Esophagus muscularis mucosa (tissue), 4 donors: ENCODE measurements around the gene NRIP1. TPM values are rescaled to one million over a fixed set of nuclear protein-coding genes. Genes with fewer than 3 reads are reported as not detected.

ENCODE experiments used
- DNase-seq: peaks from one replicate; pipeline ENCODE4 v3.0.0-alpha.2; 2017; ENCODE audit errors: extremely low spot score
- H3K27ac ChIP-seq, 4 donors: fragments of 200-600 bp; sonication (generic); replicated peaks in 1 of 4; 1 replicate in 3 of 4; 2 replicates in 1 of 4; pipeline ENCODE4 v1.5.1; 2016 to 2019; ENCODE audit warnings: mild to moderate bottlenecking in 1 of 4
- H3K27me3 ChIP-seq, 4 donors: fragments of 200-600 bp; sonication (generic); one replicate each; pipeline versions ENCODE4 v1.5.1 to v1.6.0; 2016 to 2019
- H3K36me3 ChIP-seq, 4 donors: fragments of 200-600 bp; sonication (generic); one replicate each; pipeline ENCODE4 v1.5.1; 2016 to 2019
- H3K4me1 ChIP-seq, 4 donors: fragments of 200-600 bp; sonication (generic); one replicate each; pipeline ENCODE4 v1.5.1; 2016 to 2019
- H3K4me3 ChIP-seq, 4 donors: fragments of 200-600 bp; sonication (generic); 1 replicate in 2 of 4; 2 replicates in 2 of 4; pipeline ENCODE4 v1.5.1; 2016 to 2019; ENCODE audit warnings: mild to moderate bottlenecking in 4 of 4, moderate library complexity in 1 of 4
- H3K9me3 ChIP-seq, 4 donors: fragments of 200-600 bp; sonication (generic); 1 replicate in 3 of 4; 2 replicates in 1 of 4; pipeline ENCODE4 v1.5.1; 2016 to 2019
- CTCF ChIP-seq, 3 experiments: fragments of 200-600 bp in 2 of 3; fragments of 450-650 bp in 1 of 3; sonication (generic) in 2 of 3; IDR thresholded peaks; one replicate each; pipeline ENCODE4 v1.5.1; 2017 to 2019; ENCODE audit warnings: antibody characterized with exemption in 3 of 3, mild to moderate bottlenecking in 2 of 3, moderate library complexity in 1 of 3
- EP300 ChIP-seq: sonication (generic); formaldehyde crosslinking; IDR thresholded peaks from one replicate; pipeline ENCODE4 v1.6.1; 2017; ENCODE audit warnings: antibody characterized with exemption
- POLR2A ChIP-seq: fragments of 450-650 bp; IDR thresholded peaks from one replicate; pipeline ENCODE4 v1.6.1; 2017; ENCODE audit warnings: antibody characterized with exemption, moderate library complexity, mild to moderate bottlenecking, low read depth
- POLR2AphosphoS5 ChIP-seq, 2 donors: sonication (generic); formaldehyde crosslinking; IDR thresholded peaks; one replicate each; pipeline ENCODE4 v1.6.1; 2017; ENCODE audit warnings: antibody characterized with exemption in 2 of 2
- WGBS: methylation state at CpG from one replicate; pipeline ENCODE4 v1.1.5; 2018; 5-methylcytosine and 5-hydroxymethylcytosine counted together
- intact Hi-C: fragments of 100-400 bp; cut with DNase I; formaldehyde crosslinking; loops from one replicate; pipeline ENCODE4 v1.15.1; 2023
- total RNA-seq, 4 donors: library from RNA; depleted of rRNA; stranded (reverse); fragments of >200 nt; gene quantifications; one replicate each; pipeline versions ENCODE4 v1.1.0 to v1.2.1, GENCODE V29; 2016

Gene NRIP1
- total RNA-seq, 4 donors from 2014 or later, result 21.7 to 33.3 (median 28.5) TPM

GRCh38 chr21:14959343-14959742 is 105.5 kb downstream of the NRIP1 start:
- no peak for DNase-seq
- Histone ChIP-seq H3K36me3 (no peaks in the 10 kb centered on the region), H3K4me1 (peaks cover 0 to 24% (median 17%) of the 10 kb centered on the region in 4 donors), H3K27ac (peak overlapping the region in 1 of 4 donors; percentile 31), H3K27me3 (no peaks in the 10 kb centered on the region), H3K4me3 (no peak overlapping the region), H3K9me3 (no peaks in the 10 kb centered on the region)
- intact Hi-C loops, result no loop called here
- TF ChIP-seq POLR2A (no peak), POLR2AphosphoS5 (IDR thresholded peaks at IDR 0.05) (no peak), CTCF (IDR thresholded peaks at IDR 0.05) (no peak), EP300 (no peak)
- WGBS, result 34% methylated on average over 3 of the region's 3 CpGs

- intact Hi-C loops, result no loop called here
- no peak for TF ChIP-seq POLR2AphosphoS5 (IDR thresholded peaks at IDR 0.05)
- TF ChIP-seq CTCF (IDR thresholded peaks at IDR 0.05), result no peak
- TF ChIP-seq POLR2A, result no peak
- no peak for TF ChIP-seq EP300
- no peak for DNase-seq
- Histone ChIP-seq H3K27ac (peak overlapping the region in 2 of 4 donors; percentile 40 to 53), H3K4me1 (peaks cover 0 to 24% (median 17%) of the 10 kb centered on the region in 4 donors), H3K4me3 (no peak overlapping the region), H3K27me3 (no peaks in the 10 kb centered on the region), H3K36me3 (no peaks in the 10 kb centered on the region), H3K9me3 (no peaks in the 10 kb centered on the region)
- WGBS, result 62% methylated on average over 1 of the region's 1 CpG
Measured at GRCh38 chr21:14957836-14958235, 107.0 kb downstream of the NRIP1 start.

- TF ChIP-seq POLR2A, result no peak
- TF ChIP-seq CTCF (IDR thresholded peaks at IDR 0.05), result no peak
- peak in 1 of 2 donors; percentile 18 for TF ChIP-seq POLR2AphosphoS5 (IDR thresholded peaks at IDR 0.05)
- no peak for TF ChIP-seq EP300
- H3K27ac ChIP-seq, result peak overlapping the region in 3 of 4 donors; percentile 19 to 53 (median 40)
Measured at GRCh38 chr21:14956807-14957206, 108.0 kb downstream of the NRIP1 start.

GRCh38 chr21:14955936-14956520 is 108.8 kb downstream of the NRIP1 start:
- Histone ChIP-seq H3K9me3 (no peaks in the 10 kb centered on the region), H3K27me3 (no peaks in the 10 kb centered on the region), H3K4me1 (peaks cover 0 to 24% (median 17%) of the 10 kb centered on the region in 4 donors), H3K27ac (peak overlapping the region in 2 of 4 donors; percentile 19 to 40), H3K4me3 (no peak overlapping the region), H3K36me3 (no peaks in the 10 kb centered on the region)
- TF ChIP-seq POLR2AphosphoS5 (IDR thresholded peaks at IDR 0.05), result no peak
- no peak for TF ChIP-seq CTCF (IDR thresholded peaks at IDR 0.05)
- no peak for TF ChIP-seq EP300
- no peak for TF ChIP-seq POLR2A
- intact Hi-C loops, result no loop called here
- DNase-seq, result no peak
- WGBS, result 79% methylated on average over 6 of the region's 6 CpGs

More at GRCh38 chr21:14956807-14957206, 108.0 kb downstream of the NRIP1 start:
- 31% methylated on average over 4 of the region's 4 CpGs for WGBS
- no peak overlapping the region for H3K4me3 ChIP-seq
- no peak for DNase-seq
- no peaks in the 10 kb centered on the region for H3K27me3 ChIP-seq
- H3K9me3 ChIP-seq, result no peaks in the 10 kb centered on the region
- peaks cover 0 to 24% (median 17%) of the 10 kb centered on the region in 4 donors for H3K4me1 ChIP-seq
- no peaks in the 10 kb centered on the region for H3K36me3 ChIP-seq
- intact Hi-C loops, result no loop called here

GRCh38 chr21:14952916-14953315 is 111.9 kb downstream of the NRIP1 start:
- no peaks in the 10 kb centered on the region for H3K36me3 ChIP-seq
- H3K27me3 ChIP-seq, result no peaks in the 10 kb centered on the region
- 64% methylated on average over 4 of the region's 4 CpGs for WGBS
- no peak overlapping the region for H3K27ac ChIP-seq
- TF ChIP-seq POLR2AphosphoS5 (IDR thresholded peaks at IDR 0.05), result no peak
- no peak for TF ChIP-seq EP300
- no peak for TF ChIP-seq CTCF (IDR thresholded peaks at IDR 0.05)
- TF ChIP-seq POLR2A, result no peak
- intact Hi-C loops, result no loop called here
- H3K4me1 ChIP-seq, result peaks cover 0 to 17% (median 16%) of the 10 kb centered on the region in 4 donors
- H3K9me3 ChIP-seq, result peaks cover 0 to 7% (median 2%) of the 10 kb centered on the region in 4 donors
- DNase-seq, result no peak
- H3K4me3 ChIP-seq, result no peak overlapping the region
